Fibroblast of lung (primary cell): ENCODE results near the gene SLC22A7.

ENCODE experiments used
- CTCF ChIP-seq, 2 donors: IDR thresholded peaks in 1 of 2; conservative IDR thresholded peaks in 1 of 2; 1 replicate in 1 of 2; 2 replicates in 1 of 2; pipeline ENCODE4 v1.5.1; 2011 to 2012; ENCODE audit warnings: low read length in 2 of 2, control low read depth in 1 of 2, inconsistent platforms in 1 of 2, low read depth in 1 of 2, mild to moderate bottlenecking in 1 of 2
- EZH2 ChIP-seq: IDR thresholded peaks from 2 replicates; pipeline ENCODE4 v1.5.1; 2012; ENCODE audit warnings: low read length, control low read depth, mild to moderate bottlenecking; ENCODE audit errors: missing control alignments

GRCh38 chr6:43296780-43297497 lies 1.1 kb upstream of the SLC22A7 start:
- TF ChIP-seq CTCF (conservative IDR thresholded peaks at IDR 0.05 in 1 of 2, IDR thresholded peaks at IDR 0.05 in 1 of 2; ENCODE audit: low read depth in 1 of 2, low read length in 2 of 2) (no peak), EZH2 (no peak)
